Memory B cell (primary cell): ENCODE data around the gene MGAT3.

Experiments used
- ATAC-seq: fragments of 150-1000 bp; cut with Tn5 transposase; 2 replicates; pipeline ENCODE4 v1.10.0; 2021; ENCODE audit warnings: low read depth, mild to moderate bottlenecking, moderate library complexity
- DNase-seq, 2 donors: peaks; one replicate each; pipeline ENCODE4 v3.0.0; 2022; ENCODE audit warnings: low spot score in 2 of 2
- H3K27ac Mint-ChIP-seq: one replicate; pipeline ENCODE4 v1.8.0; 2022; ENCODE audit warnings: mild to moderate bottlenecking, moderate library complexity, mixed read lengths
- H3K27me3 Mint-ChIP-seq: one replicate; pipeline ENCODE4 v1.8.0; 2022; ENCODE audit warnings: mixed read lengths
- H3K36me3 Mint-ChIP-seq: one replicate; pipeline ENCODE4 v1.8.0; 2022; ENCODE audit warnings: mild to moderate bottlenecking, mixed read lengths
- H3K4me1 Mint-ChIP-seq: one replicate; pipeline ENCODE4 v1.8.0; 2022; ENCODE audit warnings: mixed read lengths
- H3K4me3 Mint-ChIP-seq: one replicate; pipeline ENCODE4 v1.8.0; 2022; ENCODE audit warnings: mild to moderate bottlenecking, moderate library complexity, mixed read lengths
- H3K9me3 Mint-ChIP-seq: one replicate; pipeline ENCODE4 v1.8.0; 2022; ENCODE audit warnings: mixed read lengths

Gene MGAT3

DNA sequence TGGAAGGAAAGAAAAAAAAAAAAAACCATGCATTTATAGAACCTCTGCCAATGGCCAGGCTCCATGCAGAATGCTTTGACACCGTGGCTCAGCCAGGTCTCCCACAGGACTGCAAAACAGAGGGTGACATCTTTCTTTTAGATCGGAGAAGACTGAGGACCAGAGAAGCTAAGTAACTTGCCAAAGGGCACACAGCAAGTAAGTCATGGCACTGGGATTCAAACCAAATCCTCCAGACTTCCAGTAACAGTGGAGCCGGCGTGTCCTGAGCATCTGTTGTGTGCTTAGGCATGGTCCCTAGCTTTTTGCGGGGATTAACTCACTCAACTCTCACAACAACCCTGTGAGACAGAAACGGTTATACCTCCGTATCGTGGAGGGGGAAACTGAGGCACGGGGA lies 20.7 kb downstream of the MGAT3 start:
- no peak overlapping the region for H3K27ac Mint-ChIP-seq
- H3K9me3 Mint-ChIP-seq = no peaks in the 10 kb centered on the region
- ATAC-seq = no peak
- H3K4me3 Mint-ChIP-seq = no peak overlapping the region
- H3K36me3 Mint-ChIP-seq = peaks cover 8% of the 10 kb centered on the region
- no peaks in the 10 kb centered on the region for H3K27me3 Mint-ChIP-seq
- H3K4me1 Mint-ChIP-seq = peaks cover 16% of the 10 kb centered on the region
- DNase-seq = no peak

DNA sequence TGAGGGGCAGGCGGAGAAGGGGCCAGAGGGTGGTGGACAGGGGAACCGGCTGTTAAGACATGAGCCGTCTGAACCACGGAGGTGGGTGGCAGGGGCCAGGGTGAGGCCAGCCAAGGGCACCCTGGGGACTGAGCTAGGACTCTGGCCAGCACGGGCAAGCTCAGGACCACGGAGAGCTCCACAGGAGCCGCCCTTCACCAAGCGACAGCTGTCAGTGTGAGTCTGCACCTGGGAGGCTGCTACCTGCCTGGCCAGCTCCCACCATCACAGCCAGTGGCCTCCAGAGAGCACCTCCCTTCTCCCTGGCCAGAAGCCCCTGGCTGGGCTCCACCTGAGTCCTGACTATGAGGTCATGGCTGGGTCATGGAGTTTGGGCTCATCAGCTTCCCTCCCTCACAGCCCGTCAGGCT lies 21.6 kb downstream of the MGAT3 start:
- DNase-seq (no peak), ATAC-seq (no peak)
- Mint-ChIP-seq H3K36me3 (peaks cover 8% of the 10 kb centered on the region), H3K27me3 (no peaks in the 10 kb centered on the region), H3K4me3 (no peak overlapping the region), H3K9me3 (no peaks in the 10 kb centered on the region), H3K4me1 (peaks cover 10% of the 10 kb centered on the region), H3K27ac (no peak overlapping the region)

DNA sequence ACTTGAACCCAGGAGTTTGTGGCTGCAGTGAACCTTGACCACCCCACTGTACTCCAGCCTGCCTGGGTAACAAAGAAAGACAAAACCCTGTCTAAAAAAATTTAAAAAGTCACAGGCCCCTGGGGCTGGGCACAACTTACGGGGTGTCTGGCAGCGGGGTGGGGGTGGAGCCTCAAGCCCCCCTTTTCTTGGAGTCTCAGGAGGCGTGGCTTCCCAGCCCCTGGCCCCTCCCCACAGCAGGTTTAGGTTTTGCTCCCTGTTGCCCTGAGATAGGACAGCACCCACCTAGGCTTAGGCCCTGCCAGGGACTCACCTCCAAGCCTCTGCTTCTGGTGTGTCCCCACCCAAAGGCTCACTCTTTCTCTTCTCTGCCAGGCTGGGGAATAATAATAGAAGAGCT lies 22.4 kb downstream of the MGAT3 start:
- H3K36me3 Mint-ChIP-seq = peaks cover 8% of the 10 kb centered on the region
- H3K27me3 Mint-ChIP-seq = no peaks in the 10 kb centered on the region
- no peak overlapping the region for H3K4me3 Mint-ChIP-seq
- H3K9me3 Mint-ChIP-seq = no peaks in the 10 kb centered on the region
- DNase-seq (no peak), ATAC-seq (no peak)
- peaks cover 10% of the 10 kb centered on the region for H3K4me1 Mint-ChIP-seq
- H3K27ac Mint-ChIP-seq = peak overlapping the region; percentile 16

DNA sequence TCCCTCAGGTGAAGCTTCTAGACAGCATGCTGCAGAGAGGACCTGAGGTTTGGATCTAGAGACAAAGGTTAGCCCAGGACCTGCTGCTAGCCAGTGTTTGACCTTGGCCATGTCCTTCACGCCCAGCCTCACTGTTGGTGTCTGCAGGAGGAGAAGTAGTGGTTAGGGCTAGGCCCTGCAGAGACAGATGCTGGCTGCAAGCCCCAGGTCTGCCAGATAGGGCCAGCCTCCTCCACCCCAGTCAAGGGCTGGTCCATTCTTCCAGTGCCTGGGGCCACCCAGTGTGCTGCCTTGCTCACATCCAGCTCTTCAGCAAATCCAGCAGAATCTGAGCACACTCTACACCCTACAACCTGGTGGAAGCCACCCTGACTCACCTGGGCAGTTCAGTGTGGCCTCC lies 23.7 kb downstream of the MGAT3 start:
- Mint-ChIP-seq H3K27me3 (no peaks in the 10 kb centered on the region), H3K27ac (no peak overlapping the region), H3K9me3 (no peaks in the 10 kb centered on the region)

DNA sequence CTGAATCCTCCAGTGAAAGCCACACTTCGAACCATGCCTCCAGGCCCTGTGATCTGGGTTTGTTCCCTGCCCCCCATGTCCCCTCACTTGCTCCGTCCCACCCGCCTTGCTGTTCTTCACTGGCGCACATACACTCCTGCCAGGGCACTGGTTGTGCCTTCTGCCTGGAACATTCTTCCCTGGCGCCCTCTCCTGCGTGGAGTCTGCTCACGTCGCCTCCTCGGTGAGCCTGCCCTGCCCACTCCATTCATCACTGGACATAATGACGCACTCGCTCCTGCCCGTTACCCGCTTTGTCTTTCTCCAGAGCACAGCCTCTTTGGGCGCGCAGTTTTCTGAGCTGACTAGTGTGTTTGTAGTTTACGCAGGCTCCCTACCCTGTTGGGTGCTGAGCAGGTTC lies 24.2 kb downstream of the MGAT3 start:
- ATAC-seq (no peak), DNase-seq (no peak)
- H3K4me1 Mint-ChIP-seq = peaks cover 10% of the 10 kb centered on the region
- H3K9me3 Mint-ChIP-seq = no peaks in the 10 kb centered on the region
- no peak overlapping the region for H3K27ac Mint-ChIP-seq
- H3K4me3 Mint-ChIP-seq = no peak overlapping the region
- peaks cover 8% of the 10 kb centered on the region for H3K36me3 Mint-ChIP-seq
- H3K27me3 Mint-ChIP-seq = no peaks in the 10 kb centered on the region

More for the DNA sequence above, 23.7 kb downstream of the MGAT3 start:
- peaks cover 10% of the 10 kb centered on the region for H3K4me1 Mint-ChIP-seq
- no peak for ATAC-seq
- H3K4me3 Mint-ChIP-seq = no peak overlapping the region
- DNase-seq = no peak
- H3K36me3 Mint-ChIP-seq = peaks cover 8% of the 10 kb centered on the region

DNA sequence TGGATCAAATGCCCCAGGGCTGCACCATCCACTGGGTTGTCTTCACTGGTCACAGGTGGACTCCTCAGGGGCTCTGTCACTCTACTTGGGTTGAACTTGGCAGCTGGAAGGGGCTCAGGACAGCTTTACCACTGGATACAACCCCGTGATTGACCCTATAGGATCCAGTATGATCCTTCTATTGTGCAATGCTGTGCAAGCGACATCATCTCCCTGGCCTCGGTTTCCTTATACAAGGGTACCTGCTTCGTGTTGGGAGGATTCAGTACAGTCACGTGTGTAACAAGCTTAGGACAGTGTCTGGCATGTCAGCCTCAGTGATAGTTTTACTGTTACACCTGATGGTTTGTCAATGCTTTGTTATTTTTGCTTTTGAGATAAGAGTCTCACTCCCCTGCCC lies 24.8 kb downstream of the MGAT3 start:
- DNase-seq (no peak), ATAC-seq (no peak)
- Mint-ChIP-seq H3K4me1 (peaks cover 10% of the 10 kb centered on the region), H3K9me3 (no peaks in the 10 kb centered on the region), H3K27ac (no peak overlapping the region), H3K36me3 (peaks cover 8% of the 10 kb centered on the region), H3K4me3 (no peak overlapping the region), H3K27me3 (no peaks in the 10 kb centered on the region)

DNA sequence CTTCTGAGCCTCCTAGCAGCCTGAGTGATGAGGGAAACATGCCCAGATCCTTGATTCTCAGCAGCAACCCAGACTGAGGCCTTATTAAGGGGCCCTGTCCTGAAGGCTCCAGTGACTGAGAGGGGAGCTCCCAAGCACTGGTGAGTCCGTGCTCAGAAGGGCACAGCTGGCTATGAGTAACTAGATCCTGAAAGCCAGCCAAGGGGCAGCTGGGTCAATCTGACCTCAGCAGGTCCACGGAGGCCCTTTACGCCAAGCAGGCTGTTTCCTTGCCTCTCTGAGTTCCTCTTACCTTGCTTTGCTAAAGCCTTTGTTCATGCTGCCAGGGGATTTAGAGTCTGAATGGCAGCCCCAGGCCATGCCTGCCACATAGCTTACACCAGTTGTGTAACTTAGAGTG lies 26.0 kb downstream of the MGAT3 start:
- DNase-seq = no peak
- Mint-ChIP-seq H3K4me3 (no peak overlapping the region), H3K4me1 (peaks cover 10% of the 10 kb centered on the region), H3K27ac (no peak overlapping the region), H3K27me3 (no peaks in the 10 kb centered on the region), H3K9me3 (no peaks in the 10 kb centered on the region), H3K36me3 (peaks cover 7% of the 10 kb centered on the region)
- no peak for ATAC-seq

DNA sequence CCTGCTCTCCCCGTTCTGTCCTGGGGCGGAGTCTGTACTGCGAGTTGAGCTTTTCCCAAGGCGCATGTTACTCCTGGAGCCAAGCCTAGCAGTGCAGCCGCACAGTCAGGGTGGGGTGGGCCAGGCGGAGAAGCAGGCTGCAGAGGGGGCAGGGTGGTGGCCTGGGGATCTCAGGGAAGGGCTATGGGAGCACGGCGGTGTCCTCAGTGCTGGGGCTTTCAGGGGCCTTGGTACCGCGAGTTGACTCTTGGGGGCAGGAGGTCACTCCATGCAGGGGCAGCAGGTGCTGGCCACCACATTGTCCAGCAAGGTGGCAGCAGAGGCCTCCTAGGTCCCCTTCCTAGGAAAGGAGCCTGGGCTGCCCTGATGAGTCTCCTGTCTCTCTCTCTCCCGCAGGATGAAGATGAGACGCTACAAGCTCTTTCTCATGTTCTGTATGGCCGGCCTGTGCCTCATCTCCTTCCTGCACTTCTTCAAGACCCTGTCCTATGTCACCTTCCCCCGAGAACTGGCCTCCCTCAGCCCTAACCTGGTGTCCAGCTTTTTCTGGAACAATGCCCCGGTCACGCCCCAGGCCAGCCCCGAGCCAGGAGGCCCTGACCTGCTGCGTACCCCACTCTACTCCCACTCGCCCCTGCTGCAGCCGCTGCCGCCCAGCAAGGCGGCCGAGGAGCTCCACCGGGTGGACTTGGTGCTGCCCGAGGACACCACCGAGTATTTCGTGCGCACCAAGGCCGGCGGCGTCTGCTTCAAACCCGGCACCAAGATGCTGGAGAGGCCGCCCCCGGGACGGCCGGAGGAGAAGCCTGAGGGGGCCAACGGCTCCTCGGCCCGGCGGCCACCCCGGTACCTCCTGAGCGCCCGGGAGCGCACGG lies 30.4 kb downstream of the MGAT3 start:
- H3K27me3 Mint-ChIP-seq = no peaks in the 10 kb centered on the region
- DNase-seq (no peak), ATAC-seq (no peak)
- H3K9me3 Mint-ChIP-seq = no peaks in the 10 kb centered on the region
- H3K4me1 Mint-ChIP-seq = peaks cover 10% of the 10 kb centered on the region
- no peak overlapping the region for H3K27ac Mint-ChIP-seq
- peaks cover 3% of the 10 kb centered on the region for H3K36me3 Mint-ChIP-seq
- no peak overlapping the region for H3K4me3 Mint-ChIP-seq

DNA sequence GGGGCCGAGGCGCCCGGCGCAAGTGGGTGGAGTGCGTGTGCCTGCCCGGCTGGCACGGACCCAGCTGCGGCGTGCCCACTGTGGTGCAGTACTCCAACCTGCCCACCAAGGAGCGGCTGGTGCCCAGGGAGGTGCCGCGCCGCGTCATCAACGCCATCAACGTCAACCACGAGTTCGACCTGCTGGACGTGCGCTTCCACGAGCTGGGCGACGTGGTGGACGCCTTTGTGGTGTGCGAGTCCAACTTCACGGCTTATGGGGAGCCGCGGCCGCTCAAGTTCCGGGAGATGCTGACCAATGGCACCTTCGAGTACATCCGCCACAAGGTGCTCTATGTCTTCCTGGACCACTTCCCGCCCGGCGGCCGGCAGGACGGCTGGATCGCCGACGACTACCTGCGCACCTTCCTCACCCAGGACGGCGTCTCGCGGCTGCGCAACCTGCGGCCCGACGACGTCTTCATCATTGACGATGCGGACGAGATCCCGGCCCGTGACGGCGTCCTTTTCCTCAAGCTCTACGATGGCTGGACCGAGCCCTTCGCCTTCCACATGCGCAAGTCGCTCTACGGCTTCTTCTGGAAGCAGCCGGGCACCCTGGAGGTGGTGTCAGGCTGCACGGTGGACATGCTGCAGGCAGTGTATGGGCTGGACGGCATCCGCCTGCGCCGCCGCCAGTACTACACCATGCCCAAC lies 31.2 kb downstream of the MGAT3 start:
- no peak overlapping the region for H3K4me3 Mint-ChIP-seq
- no peaks in the 10 kb centered on the region for H3K9me3 Mint-ChIP-seq
- H3K27ac Mint-ChIP-seq = no peak overlapping the region
- ATAC-seq = no peak
- H3K27me3 Mint-ChIP-seq = no peaks in the 10 kb centered on the region
- DNase-seq = no peak
- peaks cover 11% of the 10 kb centered on the region for H3K4me1 Mint-ChIP-seq
- peaks cover 3% of the 10 kb centered on the region for H3K36me3 Mint-ChIP-seq

DNA sequence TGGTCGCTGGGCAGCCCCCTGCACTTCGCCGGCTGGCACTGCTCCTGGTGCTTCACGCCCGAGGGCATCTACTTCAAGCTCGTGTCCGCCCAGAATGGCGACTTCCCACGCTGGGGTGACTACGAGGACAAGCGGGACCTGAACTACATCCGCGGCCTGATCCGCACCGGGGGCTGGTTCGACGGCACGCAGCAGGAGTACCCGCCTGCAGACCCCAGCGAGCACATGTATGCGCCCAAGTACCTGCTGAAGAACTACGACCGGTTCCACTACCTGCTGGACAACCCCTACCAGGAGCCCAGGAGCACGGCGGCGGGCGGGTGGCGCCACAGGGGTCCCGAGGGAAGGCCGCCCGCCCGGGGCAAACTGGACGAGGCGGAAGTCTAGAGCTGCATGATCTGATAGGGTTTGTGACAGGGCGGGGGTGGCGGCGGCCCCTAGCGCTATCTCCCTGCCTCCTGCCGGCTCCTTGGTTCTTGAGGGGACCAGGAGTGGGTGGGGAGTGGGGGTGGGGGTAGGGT lies 31.8 kb downstream of the MGAT3 start:
- no peaks in the 10 kb centered on the region for H3K27me3 Mint-ChIP-seq
- H3K27ac Mint-ChIP-seq = no peak overlapping the region
- peaks cover 16% of the 10 kb centered on the region for H3K4me1 Mint-ChIP-seq
- H3K36me3 Mint-ChIP-seq = peaks cover 3% of the 10 kb centered on the region
- ATAC-seq = no peak
- no peak for DNase-seq
- H3K9me3 Mint-ChIP-seq = no peaks in the 10 kb centered on the region
- H3K4me3 Mint-ChIP-seq = no peak overlapping the region

DNA sequence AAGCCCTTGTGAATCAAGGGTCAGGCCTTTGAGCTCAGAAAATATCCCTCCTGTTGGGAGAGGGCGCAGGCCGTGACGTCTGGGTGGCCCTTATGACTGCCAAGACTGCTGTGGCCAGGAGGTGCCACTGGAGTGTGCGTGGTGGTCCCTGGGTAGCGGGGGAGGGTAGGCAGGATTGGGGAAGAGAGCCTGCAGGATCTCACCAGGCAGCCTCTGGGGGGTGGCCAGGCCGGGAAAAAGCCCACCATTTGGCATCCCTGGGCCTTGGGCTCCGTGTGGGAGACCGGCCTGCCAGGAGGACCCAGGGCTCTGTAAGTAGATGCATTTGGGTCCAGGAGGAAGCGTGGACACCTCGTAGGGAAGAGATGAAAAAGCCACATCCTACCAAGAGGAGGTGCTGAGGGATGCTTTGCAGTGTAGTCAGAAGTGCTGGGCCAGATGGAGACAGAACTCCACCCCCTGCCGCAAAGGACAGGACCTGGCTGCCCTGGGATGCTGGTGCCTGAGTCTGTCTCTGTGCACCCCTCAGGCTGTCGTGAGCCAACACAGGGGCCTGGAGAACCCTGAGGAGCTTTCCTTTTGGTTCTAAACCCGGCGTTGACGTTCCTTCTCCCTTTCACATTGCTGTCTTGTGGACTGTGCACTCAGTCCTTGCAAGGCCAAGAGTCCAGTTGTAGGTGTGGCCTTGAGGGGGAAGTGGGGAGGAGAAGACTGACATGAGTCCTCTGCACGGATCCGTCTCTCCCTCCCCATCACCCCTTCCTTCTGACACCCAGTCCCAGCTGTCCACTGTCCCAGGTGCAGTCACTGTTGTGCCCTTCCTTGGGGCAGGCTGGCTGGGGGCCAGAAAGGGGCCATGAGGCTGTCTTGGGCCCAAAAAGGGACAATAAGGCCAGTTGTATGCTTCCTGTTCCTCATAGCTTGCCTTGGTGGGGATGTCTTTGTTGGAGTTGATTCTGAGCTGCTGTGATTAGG lies 32.6 kb downstream of the MGAT3 start:
- Mint-ChIP-seq H3K36me3 (peaks cover 3% of the 10 kb centered on the region), H3K27ac (no peak overlapping the region), H3K9me3 (no peaks in the 10 kb centered on the region), H3K4me1 (peaks cover 17% of the 10 kb centered on the region), H3K27me3 (no peaks in the 10 kb centered on the region), H3K4me3 (peak overlapping the region; percentile 33)
- DNase-seq = no peak
- ATAC-seq = no peak

DNA sequence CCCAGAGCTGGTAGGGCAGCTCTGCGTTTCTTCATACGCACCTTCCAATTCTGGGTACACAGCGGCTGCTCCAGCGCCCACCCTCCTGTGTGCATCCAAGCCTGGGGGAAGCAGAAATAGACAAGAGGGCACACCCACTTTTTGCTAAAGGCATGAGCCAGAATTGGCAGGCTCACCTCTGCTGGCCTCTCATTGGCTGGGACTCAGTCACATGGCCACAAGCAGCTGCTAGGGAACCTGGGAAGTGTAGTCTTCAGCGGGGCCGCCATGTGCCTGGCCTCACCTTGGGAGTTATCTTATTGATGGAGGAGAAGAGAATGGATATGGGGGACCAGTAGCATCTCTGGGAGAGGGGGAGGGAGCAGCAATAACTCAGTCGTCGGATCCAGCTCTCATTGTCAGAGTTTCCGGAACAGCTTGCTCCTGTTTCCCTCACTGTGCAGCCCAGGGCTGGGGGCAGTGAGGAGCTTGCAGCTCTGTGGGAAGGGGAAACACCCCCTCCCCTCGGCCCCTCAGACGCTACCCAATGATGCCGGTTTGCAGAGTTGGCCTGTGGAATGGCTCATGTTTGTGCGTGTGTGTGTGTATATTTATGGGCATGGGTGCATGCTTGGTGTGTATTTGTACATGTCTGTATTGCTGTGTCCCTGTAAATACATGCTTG lies 33.5 kb downstream of the MGAT3 start:
- H3K27ac Mint-ChIP-seq = no peak overlapping the region
- peak overlapping the region; percentile 33 for H3K4me3 Mint-ChIP-seq
- no peaks in the 10 kb centered on the region for H3K9me3 Mint-ChIP-seq
- no peaks in the 10 kb centered on the region for H3K27me3 Mint-ChIP-seq
- H3K4me1 Mint-ChIP-seq = peaks cover 17% of the 10 kb centered on the region
- ATAC-seq (peak; percentile 100), DNase-seq (peak; percentile 65 to 69)
- peaks cover 3% of the 10 kb centered on the region for H3K36me3 Mint-ChIP-seq

DNA sequence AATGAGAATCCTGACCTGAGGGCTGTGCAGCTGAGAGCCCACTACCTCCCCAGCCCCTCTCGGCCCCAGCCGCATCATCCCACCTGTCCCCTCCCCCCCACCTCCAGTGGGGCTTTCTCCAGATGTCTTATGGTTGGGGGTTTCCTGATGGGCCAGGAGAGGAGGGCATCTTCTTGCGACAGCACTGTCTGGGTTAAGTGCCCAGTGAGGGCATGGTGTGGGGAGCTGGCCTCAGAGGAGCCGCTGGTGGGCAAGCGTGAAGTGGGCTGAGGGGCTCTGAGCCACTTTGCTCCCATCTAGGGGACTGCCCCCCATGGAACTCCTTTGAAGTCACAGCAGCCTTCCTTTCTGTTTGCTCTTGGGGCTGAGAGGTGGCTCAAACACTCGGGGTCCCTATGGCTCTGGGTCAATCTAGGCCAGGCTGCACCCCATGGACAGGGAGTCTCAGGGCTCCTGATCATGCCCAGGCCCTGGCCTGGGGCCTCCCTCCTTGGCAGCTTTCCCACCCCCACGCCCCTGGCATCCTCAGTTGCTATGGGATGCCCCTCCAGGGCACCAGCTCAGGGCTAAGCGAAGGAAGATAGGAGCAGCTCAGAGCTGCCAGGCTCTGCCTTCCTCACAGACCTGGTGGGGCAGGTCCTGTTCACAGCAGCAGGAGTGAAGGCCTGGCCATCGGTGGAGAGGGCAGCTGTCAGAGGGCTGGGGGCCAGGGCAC lies 34.3 kb downstream of the MGAT3 start:
- peaks cover 3% of the 10 kb centered on the region for H3K36me3 Mint-ChIP-seq
- no peak overlapping the region for H3K4me3 Mint-ChIP-seq
- no peak overlapping the region for H3K27ac Mint-ChIP-seq
- peaks cover 19% of the 10 kb centered on the region for H3K4me1 Mint-ChIP-seq
- ATAC-seq = no peak
- H3K27me3 Mint-ChIP-seq = no peaks in the 10 kb centered on the region
- no peak for DNase-seq
- no peaks in the 10 kb centered on the region for H3K9me3 Mint-ChIP-seq
